ENCODE measurements around the gene COX5A.
A peak's percentile ranks its signal among the peaks of the same experiment; 100 is the strongest.

DNA sequence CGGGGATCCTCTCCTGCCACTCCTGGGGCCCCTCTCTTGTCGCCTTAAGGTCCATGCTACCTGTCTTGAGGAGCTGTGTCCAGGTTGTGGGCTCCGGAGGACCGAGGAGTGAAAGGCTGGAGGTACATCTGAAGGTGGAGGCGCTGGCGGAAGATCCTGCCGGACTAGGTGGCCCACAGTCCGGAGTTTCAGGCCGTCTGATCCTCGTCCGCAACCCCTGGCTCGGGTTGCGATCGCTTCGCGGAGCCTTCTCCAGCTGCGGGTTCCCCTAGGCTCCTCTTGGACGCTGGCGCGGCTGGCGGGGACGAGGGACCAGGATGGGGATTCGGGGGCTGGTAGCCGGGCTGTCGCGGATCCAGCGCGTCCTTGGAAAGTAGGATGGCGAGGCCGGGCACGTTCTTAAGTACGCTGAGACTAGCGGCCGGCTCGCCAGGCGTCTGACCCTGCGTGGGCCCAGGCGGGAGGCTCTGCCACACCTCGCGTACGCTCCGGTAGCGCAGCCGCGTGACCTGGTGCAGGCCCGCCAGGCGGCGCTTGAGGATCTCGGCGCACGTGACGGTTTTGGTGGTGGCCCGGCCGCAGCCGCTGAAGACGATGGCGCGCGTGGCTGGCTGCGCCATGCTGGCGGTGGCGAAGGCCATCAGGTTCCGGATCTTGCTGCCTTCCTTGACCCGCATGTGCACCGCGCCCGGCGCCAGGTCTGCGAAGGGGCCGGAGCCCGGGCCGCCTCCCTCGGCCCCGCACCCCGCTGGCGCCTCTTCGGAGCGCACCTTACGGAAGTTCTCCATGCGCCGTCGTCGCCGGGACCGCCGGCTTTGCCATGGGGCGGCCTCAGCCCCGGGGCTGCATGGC, 18.1 kb upstream of the COX5A start:
- TF ChIP-seq, protein P1, sequence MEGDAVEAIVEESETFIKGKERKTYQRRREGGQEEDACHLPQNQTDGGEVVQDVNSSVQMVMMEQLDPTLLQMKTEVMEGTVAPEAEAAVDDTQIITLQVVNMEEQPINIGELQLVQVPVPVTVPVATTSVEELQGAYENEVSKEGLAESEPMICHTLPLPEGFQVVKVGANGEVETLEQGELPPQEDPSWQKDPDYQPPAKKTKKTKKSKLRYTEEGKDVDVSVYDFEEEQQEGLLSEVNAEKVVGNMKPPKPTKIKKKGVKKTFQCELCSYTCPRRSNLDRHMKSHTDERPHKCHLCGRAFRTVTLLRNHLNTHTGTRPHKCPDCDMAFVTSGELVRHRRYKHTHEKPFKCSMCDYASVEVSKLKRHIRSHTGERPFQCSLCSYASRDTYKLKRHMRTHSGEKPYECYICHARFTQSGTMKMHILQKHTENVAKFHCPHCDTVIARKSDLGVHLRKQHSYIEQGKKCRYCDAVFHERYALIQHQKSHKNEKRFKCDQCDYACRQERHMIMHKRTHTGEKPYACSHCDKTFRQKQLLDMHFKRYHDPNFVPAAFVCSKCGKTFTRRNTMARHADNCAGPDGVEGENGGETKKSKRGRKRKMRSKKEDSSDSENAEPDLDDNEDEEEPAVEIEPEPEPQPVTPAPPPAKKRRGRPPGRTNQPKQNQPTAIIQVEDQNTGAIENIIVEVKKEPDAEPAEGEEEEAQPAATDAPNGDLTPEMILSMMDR (IDR thresholded peaks at IDR 0.05), result peak; percentile 26 to 76 (median 58)
- no peak for TF ChIP-seq POLR2A (IDR thresholded peaks at IDR 0.05)
